NCI-H2227 (cell line): ENCODE measurements around the gene GFRA1.
"Not testable (repeated sequence)": the region's sequence is repeated elsewhere in the genome, so short reads cannot be mapped to it uniquely, and the experiment has no call there.

Source experiments
- DNase-seq: peaks from one replicate; lab custom pipeline; 2025; ENCODE audit not compliant: unreplicated experiment; lab: John Stamatoyannopoulos, UW

GFRA1 gene

GRCh38 chr10:116044801-116045248 is 228.2 kb downstream of the GFRA1 start:
- no peak for DNase-seq

GRCh38 chr10:116043861-116044260 is 229.1 kb downstream of the GFRA1 start:
- DNase-seq = no peak

- DNase-seq = no peak
Observed at GRCh38 chr10:116043304-116043703, 229.7 kb downstream of the GFRA1 start.

GRCh38 chr10:116041948-116042347 is 231.1 kb downstream of the GFRA1 start:
- DNase-seq = no peak

- DNase-seq = no peak
Observed at GRCh38 chr10:116039612-116040011, 233.4 kb downstream of the GFRA1 start.

- DNase-seq = no peak
Observed at GRCh38 chr10:116038259-116038658, 234.7 kb downstream of the GFRA1 start.

GRCh38 chr10:116035406-116035805 is 237.6 kb downstream of the GFRA1 start:
- DNase-seq = not testable (repeated sequence)

- no peak for DNase-seq
Observed at GRCh38 chr10:116030576-116030975, 242.4 kb downstream of the GFRA1 start.

GRCh38 chr10:116029826-116030225 is 243.2 kb downstream of the GFRA1 start:
- no peak for DNase-seq

GRCh38 chr10:116027355-116027754 is 245.7 kb downstream of the GFRA1 start:
- DNase-seq = no peak

- no peak for DNase-seq
Observed at GRCh38 chr10:116026725-116027124, 246.3 kb downstream of the GFRA1 start.

GRCh38 chr10:116026315-116026714 is 246.7 kb downstream of the GFRA1 start:
- DNase-seq = no peak

- DNase-seq = no peak
Observed at GRCh38 chr10:116024271-116024878, 248.6 kb downstream of the GFRA1 start.

- DNase-seq = no peak
Observed at GRCh38 chr10:116017405-116017804, 255.6 kb downstream of the GFRA1 start.

GRCh38 chr10:116015583-116016333 is 257.2 kb downstream of the GFRA1 start:
- no peak for DNase-seq

GRCh38 chr10:116014871-116015582 is 258.0 kb downstream of the GFRA1 start:
- DNase-seq = no peak

GRCh38 chr10:116014326-116014725 is 258.7 kb downstream of the GFRA1 start:
- no peak for DNase-seq

- DNase-seq = no peak
Observed at GRCh38 chr10:116011929-116012328, 261.1 kb downstream of the GFRA1 start.

- DNase-seq = no peak
Observed at GRCh38 chr10:116007256-116007891, 265.6 kb downstream of the GFRA1 start.
